H1 (cell line): ENCODE data around the gene ZNF77. TPM values are rescaled to one million over a fixed set of nuclear protein-coding genes. Genes with fewer than 3 reads are reported as not detected.

ENCODE experiments used
- HDAC2 ChIP-seq, 2 experiments: fragments of 300-600 bp in 1 of 2; sonication (generic) in 1 of 2; IDR thresholded peaks; 2 replicates each; pipeline ENCODE4 v1.6.1; 2011 to 2012; ENCODE audit warnings: low read depth in 2 of 2, low read length in 2 of 2, mild to moderate bottlenecking in 2 of 2, moderate library complexity in 2 of 2, borderline replicate concordance in 1 of 2, inconsistent platforms in 1 of 2
- TAF7 ChIP-seq: optimal IDR thresholded peaks from 2 replicates; pipeline ENCODE3; 2011; ENCODE audit warnings: low read depth, mild to moderate bottlenecking, inconsistent platforms, low read length, moderate library complexity, borderline replicate concordance
- polyA plus RNA-seq, 7 experiments: library from polyadenylated mRNA; depleted of rRNA in 3 of 7; stranded (reverse) in 5 of 7; unstranded in 2 of 7; fragments of >200 nt in 5 of 7; fragments of 200-250 nt in 2 of 7; gene quantifications; 1 replicate in 5 of 7; 2 replicates in 1 of 7; 4 replicates in 1 of 7; pipeline versions ENCODE4 v1.2.1 to v1.2.3, GENCODE V29; 2011 to 2013; ENCODE audit warnings: missing spikeins in 2 of 7, mixed read lengths in 2 of 7
- total RNA-seq: library from RNA; stranded (reverse); fragmentation: NEBNext Ultra II Directional; extraction: Animal tissue kit (Norgen Biotek cat#: 25700); gene quantifications from 2 replicates; pipeline ENCODE4 v1.2.1, GENCODE V29; 2021
- TF ChIP-seq, protein P1 (sequence below): fragments of 300-600 bp; sonication (generic); IDR thresholded peaks from 2 replicates; pipeline ENCODE4 v1.7.1; 2012; ENCODE audit warnings: low read length, moderate library complexity, mild to moderate bottlenecking, inconsistent platforms; ENCODE audit not compliant: insufficient replicate concordance

ZNF77 gene
- total and polyA plus RNA-seq, 2 of the 8 experiments (the other 6 are each of a cell fraction or from before 2014, with no cell fraction given): 2.9 to 4.7 TPM

DNA sequence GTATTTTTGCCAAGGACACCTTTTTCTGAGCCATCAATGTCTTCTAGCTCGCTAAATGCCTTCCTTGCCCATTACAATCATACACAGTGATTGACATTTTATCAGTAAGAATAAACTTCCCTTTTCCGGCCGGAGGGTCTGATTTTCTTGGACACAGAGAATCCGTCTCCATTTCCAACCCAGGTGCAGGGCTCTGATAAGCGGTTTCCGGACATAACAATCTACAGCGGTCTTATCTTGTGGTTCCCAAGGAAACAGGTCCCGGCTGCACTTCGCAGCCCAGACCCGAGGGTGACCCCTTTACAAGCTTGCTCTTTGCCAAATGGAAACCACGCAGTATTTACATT, 5.1 kb upstream of the ZNF77 start (continued):
- TF ChIP-seq, protein P1, sequence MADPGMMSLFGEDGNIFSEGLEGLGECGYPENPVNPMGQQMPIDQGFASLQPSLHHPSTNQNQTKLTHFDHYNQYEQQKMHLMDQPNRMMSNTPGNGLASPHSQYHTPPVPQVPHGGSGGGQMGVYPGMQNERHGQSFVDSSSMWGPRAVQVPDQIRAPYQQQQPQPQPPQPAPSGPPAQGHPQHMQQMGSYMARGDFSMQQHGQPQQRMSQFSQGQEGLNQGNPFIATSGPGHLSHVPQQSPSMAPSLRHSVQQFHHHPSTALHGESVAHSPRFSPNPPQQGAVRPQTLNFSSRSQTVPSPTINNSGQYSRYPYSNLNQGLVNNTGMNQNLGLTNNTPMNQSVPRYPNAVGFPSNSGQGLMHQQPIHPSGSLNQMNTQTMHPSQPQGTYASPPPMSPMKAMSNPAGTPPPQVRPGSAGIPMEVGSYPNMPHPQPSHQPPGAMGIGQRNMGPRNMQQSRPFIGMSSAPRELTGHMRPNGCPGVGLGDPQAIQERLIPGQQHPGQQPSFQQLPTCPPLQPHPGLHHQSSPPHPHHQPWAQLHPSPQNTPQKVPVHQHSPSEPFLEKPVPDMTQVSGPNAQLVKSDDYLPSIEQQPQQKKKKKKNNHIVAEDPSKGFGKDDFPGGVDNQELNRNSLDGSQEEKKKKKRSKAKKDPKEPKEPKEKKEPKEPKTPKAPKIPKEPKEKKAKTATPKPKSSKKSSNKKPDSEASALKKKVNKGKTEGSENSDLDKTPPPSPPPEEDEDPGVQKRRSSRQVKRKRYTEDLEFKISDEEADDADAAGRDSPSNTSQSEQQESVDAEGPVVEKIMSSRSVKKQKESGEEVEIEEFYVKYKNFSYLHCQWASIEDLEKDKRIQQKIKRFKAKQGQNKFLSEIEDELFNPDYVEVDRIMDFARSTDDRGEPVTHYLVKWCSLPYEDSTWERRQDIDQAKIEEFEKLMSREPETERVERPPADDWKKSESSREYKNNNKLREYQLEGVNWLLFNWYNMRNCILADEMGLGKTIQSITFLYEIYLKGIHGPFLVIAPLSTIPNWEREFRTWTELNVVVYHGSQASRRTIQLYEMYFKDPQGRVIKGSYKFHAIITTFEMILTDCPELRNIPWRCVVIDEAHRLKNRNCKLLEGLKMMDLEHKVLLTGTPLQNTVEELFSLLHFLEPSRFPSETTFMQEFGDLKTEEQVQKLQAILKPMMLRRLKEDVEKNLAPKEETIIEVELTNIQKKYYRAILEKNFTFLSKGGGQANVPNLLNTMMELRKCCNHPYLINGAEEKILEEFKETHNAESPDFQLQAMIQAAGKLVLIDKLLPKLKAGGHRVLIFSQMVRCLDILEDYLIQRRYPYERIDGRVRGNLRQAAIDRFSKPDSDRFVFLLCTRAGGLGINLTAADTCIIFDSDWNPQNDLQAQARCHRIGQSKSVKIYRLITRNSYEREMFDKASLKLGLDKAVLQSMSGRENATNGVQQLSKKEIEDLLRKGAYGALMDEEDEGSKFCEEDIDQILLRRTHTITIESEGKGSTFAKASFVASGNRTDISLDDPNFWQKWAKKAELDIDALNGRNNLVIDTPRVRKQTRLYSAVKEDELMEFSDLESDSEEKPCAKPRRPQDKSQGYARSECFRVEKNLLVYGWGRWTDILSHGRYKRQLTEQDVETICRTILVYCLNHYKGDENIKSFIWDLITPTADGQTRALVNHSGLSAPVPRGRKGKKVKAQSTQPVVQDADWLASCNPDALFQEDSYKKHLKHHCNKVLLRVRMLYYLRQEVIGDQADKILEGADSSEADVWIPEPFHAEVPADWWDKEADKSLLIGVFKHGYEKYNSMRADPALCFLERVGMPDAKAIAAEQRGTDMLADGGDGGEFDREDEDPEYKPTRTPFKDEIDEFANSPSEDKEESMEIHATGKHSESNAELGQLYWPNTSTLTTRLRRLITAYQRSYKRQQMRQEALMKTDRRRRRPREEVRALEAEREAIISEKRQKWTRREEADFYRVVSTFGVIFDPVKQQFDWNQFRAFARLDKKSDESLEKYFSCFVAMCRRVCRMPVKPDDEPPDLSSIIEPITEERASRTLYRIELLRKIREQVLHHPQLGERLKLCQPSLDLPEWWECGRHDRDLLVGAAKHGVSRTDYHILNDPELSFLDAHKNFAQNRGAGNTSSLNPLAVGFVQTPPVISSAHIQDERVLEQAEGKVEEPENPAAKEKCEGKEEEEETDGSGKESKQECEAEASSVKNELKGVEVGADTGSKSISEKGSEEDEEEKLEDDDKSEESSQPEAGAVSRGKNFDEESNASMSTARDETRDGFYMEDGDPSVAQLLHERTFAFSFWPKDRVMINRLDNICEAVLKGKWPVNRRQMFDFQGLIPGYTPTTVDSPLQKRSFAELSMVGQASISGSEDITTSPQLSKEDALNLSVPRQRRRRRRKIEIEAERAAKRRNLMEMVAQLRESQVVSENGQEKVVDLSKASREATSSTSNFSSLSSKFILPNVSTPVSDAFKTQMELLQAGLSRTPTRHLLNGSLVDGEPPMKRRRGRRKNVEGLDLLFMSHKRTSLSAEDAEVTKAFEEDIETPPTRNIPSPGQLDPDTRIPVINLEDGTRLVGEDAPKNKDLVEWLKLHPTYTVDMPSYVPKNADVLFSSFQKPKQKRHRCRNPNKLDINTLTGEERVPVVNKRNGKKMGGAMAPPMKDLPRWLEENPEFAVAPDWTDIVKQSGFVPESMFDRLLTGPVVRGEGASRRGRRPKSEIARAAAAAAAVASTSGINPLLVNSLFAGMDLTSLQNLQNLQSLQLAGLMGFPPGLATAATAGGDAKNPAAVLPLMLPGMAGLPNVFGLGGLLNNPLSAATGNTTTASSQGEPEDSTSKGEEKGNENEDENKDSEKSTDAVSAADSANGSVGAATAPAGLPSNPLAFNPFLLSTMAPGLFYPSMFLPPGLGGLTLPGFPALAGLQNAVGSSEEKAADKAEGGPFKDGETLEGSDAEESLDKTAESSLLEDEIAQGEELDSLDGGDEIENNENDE: no peak
- TF ChIP-seq HDAC2 (IDR thresholded peaks at IDR 0.05; ENCODE audit: borderline replicate concordance in 1 of 2, low read depth in 2 of 2, low read length in 2 of 2): no peak
- no peak for TF ChIP-seq TAF7
